Adrenal gland (tissue), 5 donors: ENCODE measurements around the gene SPNS1.

Source experiments
- POLR2A ChIP-seq, 2 donors: fragments of 450-650 bp; IDR thresholded peaks; one replicate each; pipeline ENCODE4 v1.6.1; 2017; ENCODE audit warnings: antibody characterized with exemption in 2 of 2, mild to moderate bottlenecking in 2 of 2, moderate library complexity in 1 of 2
- TF ChIP-seq, protein P1 (sequence below), 6 experiments: fragments of 450-650 bp in 4 of 6; fragments of 200-600 bp in 2 of 6; sonication (generic) in 1 of 6; IDR thresholded peaks; 1 replicate in 5 of 6; 2 replicates in 1 of 6; pipeline versions ENCODE4 v1.5.1 to v1.8.0; 2016 to 2021; ENCODE audit warnings: antibody characterized with exemption in 6 of 6, mild to moderate bottlenecking in 2 of 6, moderate library complexity in 1 of 6
- donor health status: DM: no; HTN: no; CAD: no.

DNA sequence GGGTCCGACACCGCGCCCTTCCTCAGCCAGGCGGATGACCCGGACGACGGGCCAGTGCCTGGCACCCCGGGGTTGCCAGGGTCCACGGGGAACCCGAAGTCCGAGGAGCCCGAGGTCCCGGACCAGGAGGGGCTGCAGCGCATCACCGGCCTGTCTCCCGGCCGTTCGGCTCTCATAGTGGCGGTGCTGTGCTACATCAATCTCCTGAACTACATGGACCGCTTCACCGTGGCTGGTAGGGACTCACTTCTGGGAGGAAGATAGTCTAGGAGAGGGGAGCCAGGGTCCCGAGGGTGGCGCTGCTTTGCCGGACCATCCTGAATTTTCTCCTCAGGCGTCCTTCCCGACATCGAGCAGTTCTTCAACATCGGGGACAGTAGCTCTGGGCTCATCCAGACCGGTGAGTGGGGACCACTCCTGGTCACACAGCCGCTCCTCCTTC, 601 bp downstream of the SPNS1 start:
- TF ChIP-seq, protein P1, sequence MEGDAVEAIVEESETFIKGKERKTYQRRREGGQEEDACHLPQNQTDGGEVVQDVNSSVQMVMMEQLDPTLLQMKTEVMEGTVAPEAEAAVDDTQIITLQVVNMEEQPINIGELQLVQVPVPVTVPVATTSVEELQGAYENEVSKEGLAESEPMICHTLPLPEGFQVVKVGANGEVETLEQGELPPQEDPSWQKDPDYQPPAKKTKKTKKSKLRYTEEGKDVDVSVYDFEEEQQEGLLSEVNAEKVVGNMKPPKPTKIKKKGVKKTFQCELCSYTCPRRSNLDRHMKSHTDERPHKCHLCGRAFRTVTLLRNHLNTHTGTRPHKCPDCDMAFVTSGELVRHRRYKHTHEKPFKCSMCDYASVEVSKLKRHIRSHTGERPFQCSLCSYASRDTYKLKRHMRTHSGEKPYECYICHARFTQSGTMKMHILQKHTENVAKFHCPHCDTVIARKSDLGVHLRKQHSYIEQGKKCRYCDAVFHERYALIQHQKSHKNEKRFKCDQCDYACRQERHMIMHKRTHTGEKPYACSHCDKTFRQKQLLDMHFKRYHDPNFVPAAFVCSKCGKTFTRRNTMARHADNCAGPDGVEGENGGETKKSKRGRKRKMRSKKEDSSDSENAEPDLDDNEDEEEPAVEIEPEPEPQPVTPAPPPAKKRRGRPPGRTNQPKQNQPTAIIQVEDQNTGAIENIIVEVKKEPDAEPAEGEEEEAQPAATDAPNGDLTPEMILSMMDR (IDR thresholded peaks at IDR 0.05), result no peak
- no peak for TF ChIP-seq POLR2A (IDR thresholded peaks at IDR 0.05)
